Liver (tissue), 9 donors: ENCODE measurements around the gene FLT1. TPM values are rescaled to one million over a fixed set of nuclear protein-coding genes. Genes with fewer than 3 reads are reported as not detected.

Source experiments
- DNase-seq: peaks from one replicate; pipeline ENCODE4 v3.0.0-alpha.2; 2017; ENCODE audit warnings: low spot score
- H3K27ac ChIP-seq, 2 donors: one replicate each; pipeline ENCODE4 v1.7.0; 2013; ENCODE audit warnings: inconsistent platforms in 2 of 2, low read length in 2 of 2, control low read depth in 1 of 2, low read depth in 1 of 2, mild to moderate bottlenecking in 1 of 2
- H3K27me3 ChIP-seq, 4 donors: one replicate each; pipeline versions ENCODE4 v1.6.1 to v1.7.0; 2013; ENCODE audit warnings: low read length in 3 of 4, inconsistent platforms in 1 of 4, mild to moderate bottlenecking in 1 of 4, moderate library complexity in 1 of 4; ENCODE audit not compliant: control insufficient read depth in 4 of 4, insufficient read depth in 4 of 4
- H3K36me3 ChIP-seq, 4 donors: one replicate each; pipeline versions ENCODE4 v1.6.1 to v1.7.0; 2013; ENCODE audit warnings: low read length in 3 of 4, mild to moderate bottlenecking in 3 of 4, low read depth in 1 of 4, moderate library complexity in 1 of 4; ENCODE audit not compliant: control insufficient read depth in 4 of 4, insufficient read depth in 3 of 4
- H3K4me1 ChIP-seq, 4 donors: one replicate each; pipeline versions ENCODE4 v1.6.1 to v1.7.0; 2013; ENCODE audit warnings: low read length in 3 of 4, mild to moderate bottlenecking in 3 of 4, moderate library complexity in 1 of 4; ENCODE audit not compliant: control insufficient read depth in 4 of 4, insufficient read depth in 4 of 4
- H3K4me3 ChIP-seq, 3 donors: one replicate each; pipeline versions ENCODE4 v1.6.1 to v1.7.0; 2013; ENCODE audit warnings: low read length in 3 of 3, control low read depth in 1 of 3, low read depth in 1 of 3, mild to moderate bottlenecking in 1 of 3
- H3K9ac ChIP-seq, 2 donors: one replicate each; pipeline ENCODE4 v1.7.0; 2013; ENCODE audit warnings: low read length in 2 of 2, mild to moderate bottlenecking in 2 of 2, moderate library complexity in 2 of 2, control low read depth in 1 of 2, low read depth in 1 of 2
- H3K9me3 ChIP-seq, 4 donors: one replicate each; pipeline versions ENCODE4 v1.6.1 to v1.7.0; 2013; ENCODE audit warnings: low read length in 3 of 4; ENCODE audit not compliant: control insufficient read depth in 4 of 4
- ATF3 ChIP-seq: IDR thresholded peaks from 2 replicates; pipeline ENCODE4 v1.6.1; 2016; ENCODE audit warnings: antibody characterized with exemption
- CTCF ChIP-seq: fragments of 150-350 bp; IDR thresholded peaks from 2 replicates; pipeline ENCODE4 v1.5.1; 2017; ENCODE audit warnings: improper control_type of control experiment, low read depth, low read length; ENCODE audit not compliant: missing input control
- EGR1 ChIP-seq, 2 donors: IDR thresholded peaks; 2 replicates each; pipeline ENCODE4 v1.6.1; 2016 to 2018; ENCODE audit warnings: antibody characterized with exemption in 2 of 2, low read depth in 2 of 2
- FOXA1 ChIP-seq: IDR thresholded peaks from 2 replicates; pipeline ENCODE4 v1.6.1; 2016; ENCODE audit warnings: antibody characterized with exemption
- FOXA2 ChIP-seq: IDR thresholded peaks from 2 replicates; pipeline ENCODE4 v1.6.1; 2016; ENCODE audit warnings: antibody characterized with exemption
- GABPA ChIP-seq, 2 donors: IDR thresholded peaks in 1 of 2; conservative IDR thresholded peaks in 1 of 2; 2 replicates each; pipeline ENCODE4 v1.6.1; 2016; ENCODE audit warnings: antibody characterized with exemption in 2 of 2, mild to moderate bottlenecking in 1 of 2, moderate library complexity in 1 of 2
- HNF4A ChIP-seq, 2 donors: conservative IDR thresholded peaks; 2 replicates each; pipeline ENCODE4 v1.6.1; 2016; ENCODE audit warnings: antibody characterized with exemption in 2 of 2, mild to moderate bottlenecking in 2 of 2
- HNF4G ChIP-seq: IDR thresholded peaks from 2 replicates; pipeline ENCODE4 v1.6.1; 2016; ENCODE audit warnings: antibody characterized with exemption
- JUND ChIP-seq, 2 donors: IDR thresholded peaks; 2 replicates each; pipeline ENCODE4 v1.6.1; 2016; ENCODE audit warnings: antibody characterized with exemption in 2 of 2
- MAX ChIP-seq: IDR thresholded peaks from 2 replicates; pipeline ENCODE4 v1.6.1; 2016; ENCODE audit warnings: antibody characterized with exemption
- NR2F2 ChIP-seq: IDR thresholded peaks from 2 replicates; pipeline ENCODE4 v1.6.1; 2016; ENCODE audit warnings: antibody characterized with exemption
- RAD21 ChIP-seq, 2 donors: IDR thresholded peaks; 2 replicates each; pipeline ENCODE4 v1.6.1; 2016; ENCODE audit warnings: antibody characterized with exemption in 2 of 2, mild to moderate bottlenecking in 2 of 2
- REST ChIP-seq: IDR thresholded peaks from 2 replicates; pipeline ENCODE4 v1.6.1; 2016; ENCODE audit warnings: antibody characterized with exemption, mild to moderate bottlenecking
- RXRA ChIP-seq, 2 donors: IDR thresholded peaks; 2 replicates each; pipeline ENCODE4 v1.6.1; 2017 to 2018; ENCODE audit warnings: antibody characterized with exemption in 2 of 2, mild to moderate bottlenecking in 1 of 2
- SP1 ChIP-seq: IDR thresholded peaks from 2 replicates; pipeline ENCODE4 v1.6.1; 2018; ENCODE audit warnings: antibody characterized with exemption, mild to moderate bottlenecking
- TAF1 ChIP-seq: conservative IDR thresholded peaks from 2 replicates; pipeline ENCODE4 v1.6.1; 2016; ENCODE audit warnings: antibody characterized with exemption, mild to moderate bottlenecking
- YY1 ChIP-seq: IDR thresholded peaks from 2 replicates; pipeline ENCODE4 v1.6.1; 2016; ENCODE audit warnings: antibody characterized with exemption, mild to moderate bottlenecking
- WGBS: extraction: QIAGEN DNeasy Blood & Tissue Kit; methylation state at CpG from one replicate; pipeline ENCODE4 v1.1.7; 2013; 5-methylcytosine and 5-hydroxymethylcytosine counted together
- polyA plus RNA-seq, 2 donors: library from polyadenylated mRNA; stranded (reverse) in 1 of 2; unstranded in 1 of 2; fragments of 200-250 nt in 1 of 2; fragments of >200 nt in 1 of 2; fragmentation: Nextera tagmentation in 1 of 2; extraction: Ambion mirVana in 1 of 2; gene quantifications; one replicate each; pipeline versions ENCODE4 v1.2.1 to v1.2.3, GENCODE V29; 2013 to 2015
- total RNA-seq, 2 donors: library from RNA; depleted of rRNA; stranded (reverse); fragments of >200 nt; gene quantifications; one replicate each; pipeline ENCODE4 v1.2.3, GENCODE V29; 2014
- TF ChIP-seq, protein P1 (sequence below): IDR thresholded peaks from 2 replicates; pipeline ENCODE4 v1.6.1; 2016; ENCODE audit warnings: antibody characterized with exemption
- donor health status: healthy.
- donor health status: healthy.
- donor health status: healthy.
- donor health status: healthy.
- donor health status: healthy.

FLT1 gene
- total and polyA plus RNA-seq, 4 donors, result 4.1 to 19.7 (median 9.3) TPM

DNA sequence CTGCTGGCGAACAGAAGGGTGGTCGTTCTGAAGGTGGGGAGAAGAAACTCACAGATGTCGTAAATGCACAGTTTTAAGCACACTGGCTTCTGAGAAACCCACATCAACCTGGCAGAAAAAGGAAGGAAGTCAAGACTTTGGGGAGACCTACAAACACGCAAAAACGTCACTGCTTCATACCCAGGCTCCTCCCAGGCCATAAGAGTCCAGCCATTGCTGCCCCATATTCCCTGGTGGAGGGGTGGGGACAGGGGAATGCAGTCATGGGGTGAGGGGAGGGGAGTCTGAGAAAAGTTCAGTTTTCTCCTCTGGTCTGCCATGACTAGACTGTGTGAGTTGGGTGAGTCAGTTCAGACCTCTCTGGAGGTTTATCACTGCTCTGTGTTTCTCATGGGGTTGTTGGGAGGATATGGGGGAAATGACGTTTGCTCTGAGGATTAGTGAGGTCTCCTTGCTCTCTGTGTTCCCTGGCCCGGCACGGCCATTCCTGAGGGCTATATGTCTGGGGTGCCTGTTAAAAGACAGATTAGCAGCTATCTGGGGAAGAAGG lies 139.0 kb downstream of the FLT1 start:
- Histone ChIP-seq H3K4me1 (peaks cover 0 to 13% (median 0%) of the 10 kb centered on the region in 4 donors), H3K27me3 (no peaks in the 10 kb centered on the region), H3K4me3 (no peak overlapping the region), H3K27ac (no peak overlapping the region), H3K9ac (no peak overlapping the region), H3K36me3 (no peaks in the 10 kb centered on the region), H3K9me3 (no peaks in the 10 kb centered on the region)
- DNase-seq, result no peak
- WGBS, result 77% methylated on average over 8 of the region's 8 CpGs
- TF ChIP-seq CTCF (no peak), YY1 (no peak), ATF3 (no peak), JUND (IDR thresholded peaks at IDR 0.05) (no peak), MAX (no peak), FOXA2 (no peak), RAD21 (IDR thresholded peaks at IDR 0.05) (no peak), RXRA (IDR thresholded peaks at IDR 0.05) (no peak)

GRCh38 chr13:28355046-28355821 lies 139.7 kb downstream of the FLT1 start:
- no peaks in the 10 kb centered on the region for H3K9me3 ChIP-seq
- no peak for DNase-seq
- H3K27ac ChIP-seq, result no peak overlapping the region
- WGBS, result 95% methylated on average over 14 of the region's 14 CpGs
- H3K9ac ChIP-seq, result no peak overlapping the region
- H3K4me3 ChIP-seq, result no peak overlapping the region
- H3K27me3 ChIP-seq, result no peaks in the 10 kb centered on the region
- no peaks in the 10 kb centered on the region for H3K36me3 ChIP-seq
- peaks cover 0 to 13% (median 0%) of the 10 kb centered on the region in 4 donors for H3K4me1 ChIP-seq
- TF ChIP-seq HNF4G, result no peak
- TF ChIP-seq MAX, result no peak
- no peak for TF ChIP-seq YY1
- no peak for TF ChIP-seq EGR1 (IDR thresholded peaks at IDR 0.05; ENCODE audit: low read depth in 2 of 2)
- TF ChIP-seq, protein P1, sequence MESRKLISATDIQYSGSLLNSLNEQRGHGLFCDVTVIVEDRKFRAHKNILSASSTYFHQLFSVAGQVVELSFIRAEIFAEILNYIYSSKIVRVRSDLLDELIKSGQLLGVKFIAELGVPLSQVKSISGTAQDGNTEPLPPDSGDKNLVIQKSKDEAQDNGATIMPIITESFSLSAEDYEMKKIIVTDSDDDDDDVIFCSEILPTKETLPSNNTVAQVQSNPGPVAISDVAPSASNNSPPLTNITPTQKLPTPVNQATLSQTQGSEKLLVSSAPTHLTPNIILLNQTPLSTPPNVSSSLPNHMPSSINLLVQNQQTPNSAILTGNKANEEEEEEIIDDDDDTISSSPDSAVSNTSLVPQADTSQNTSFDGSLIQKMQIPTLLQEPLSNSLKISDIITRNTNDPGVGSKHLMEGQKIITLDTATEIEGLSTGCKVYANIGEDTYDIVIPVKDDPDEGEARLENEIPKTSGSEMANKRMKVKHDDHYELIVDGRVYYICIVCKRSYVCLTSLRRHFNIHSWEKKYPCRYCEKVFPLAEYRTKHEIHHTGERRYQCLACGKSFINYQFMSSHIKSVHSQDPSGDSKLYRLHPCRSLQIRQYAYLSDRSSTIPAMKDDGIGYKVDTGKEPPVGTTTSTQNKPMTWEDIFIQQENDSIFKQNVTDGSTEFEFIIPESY, result no peak
- no peak for TF ChIP-seq TAF1
- TF ChIP-seq SP1, result no peak
- no peak for TF ChIP-seq JUND (IDR thresholded peaks at IDR 0.05)
- TF ChIP-seq GABPA (IDR thresholded peaks at IDR 0.05 in 1 of 2, conservative IDR thresholded peaks at IDR 0.05 in 1 of 2), result no peak
- TF ChIP-seq REST, result no peak
- no peak for TF ChIP-seq RXRA (IDR thresholded peaks at IDR 0.05)
- TF ChIP-seq CTCF, result no peak
- no peak for TF ChIP-seq FOXA1
- TF ChIP-seq HNF4A (conservative IDR thresholded peaks at IDR 0.05), result no peak
- no peak for TF ChIP-seq RAD21 (IDR thresholded peaks at IDR 0.05)
- no peak for TF ChIP-seq ATF3
- no peak for TF ChIP-seq NR2F2
- TF ChIP-seq FOXA2, result no peak
